Hematopoietic multipotent progenitor cell treated with erythropoietin and hydrocortisone succinate and interleukin-3 and kit ligand, for 6 days (in vitro differentiated cells): ENCODE results near the gene TMEM134.
"Not testable (repeated sequence)": the region's sequence is repeated elsewhere in the genome, so short reads cannot be mapped to it uniquely, and the experiment has no call there.

ENCODE experiments used
- DNase-seq: peaks from one replicate; pipeline ENCODE4 v3.0.0-alpha.2; 2015

TMEM134 gene

DNA sequence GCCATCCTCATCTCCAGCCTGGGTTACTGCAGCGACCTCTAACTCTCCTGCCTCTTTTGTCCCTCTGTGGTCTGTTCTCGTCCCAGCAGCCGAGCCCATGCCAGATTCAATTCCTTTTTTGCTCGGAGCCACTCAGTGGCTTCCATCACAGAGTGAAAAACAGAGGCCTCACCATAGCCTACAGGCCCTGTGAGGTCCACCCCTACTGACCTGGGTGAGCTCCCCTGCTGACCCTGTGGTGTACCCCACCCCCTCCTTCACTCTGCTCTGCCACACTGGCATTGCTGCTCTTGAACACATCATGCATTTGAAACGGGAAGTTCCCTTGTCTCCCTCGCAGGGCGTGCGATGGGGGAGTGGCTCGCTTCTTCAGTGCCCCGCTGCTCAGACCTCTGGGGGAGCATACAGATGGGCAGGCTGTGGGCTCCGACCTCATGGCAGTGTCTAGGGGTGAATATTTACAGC, 15.8 kb upstream of the TMEM134 start:
- peak; percentile 69 for DNase-seq

DNA sequence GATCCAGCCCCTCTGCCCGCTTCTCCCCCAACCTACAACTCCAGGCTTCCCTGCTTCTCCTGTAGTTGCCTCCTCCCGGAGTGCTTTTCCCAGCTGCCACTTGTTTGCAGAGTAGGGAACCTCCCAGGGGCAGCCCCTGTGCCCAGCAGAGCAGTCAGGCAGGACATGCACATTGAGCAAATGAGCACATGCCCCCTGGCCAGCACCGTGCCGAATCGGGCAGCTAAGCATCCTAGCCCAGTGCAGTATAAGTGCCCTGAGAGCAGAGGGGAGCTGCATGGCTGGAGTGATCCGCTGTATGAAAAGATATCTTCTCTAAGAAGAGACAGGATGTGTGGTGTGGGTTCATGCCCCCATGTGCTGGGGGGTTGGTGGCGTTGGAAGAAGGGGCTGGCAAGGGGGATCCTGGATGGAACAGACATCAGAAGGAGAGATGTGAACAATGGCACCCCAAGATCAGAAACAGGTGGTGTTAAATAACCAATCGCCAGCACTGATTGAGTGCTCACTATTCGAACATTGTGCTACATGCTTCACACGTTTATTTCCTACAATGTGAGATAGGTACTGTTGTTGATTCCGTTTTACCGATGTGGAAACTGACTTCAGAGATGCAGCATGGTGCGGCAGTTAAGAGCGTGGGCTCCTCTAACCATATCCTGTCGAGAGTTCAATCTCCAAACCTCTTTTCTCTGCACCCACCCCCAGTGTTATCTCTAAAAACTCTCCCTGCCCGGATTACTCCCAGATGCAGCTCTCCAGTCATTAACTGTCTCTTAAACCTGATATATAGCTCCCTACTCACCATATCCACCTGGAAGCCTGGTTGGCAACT, 15.0 kb upstream of the TMEM134 start:
- peak; percentile 31 for DNase-seq

DNA sequence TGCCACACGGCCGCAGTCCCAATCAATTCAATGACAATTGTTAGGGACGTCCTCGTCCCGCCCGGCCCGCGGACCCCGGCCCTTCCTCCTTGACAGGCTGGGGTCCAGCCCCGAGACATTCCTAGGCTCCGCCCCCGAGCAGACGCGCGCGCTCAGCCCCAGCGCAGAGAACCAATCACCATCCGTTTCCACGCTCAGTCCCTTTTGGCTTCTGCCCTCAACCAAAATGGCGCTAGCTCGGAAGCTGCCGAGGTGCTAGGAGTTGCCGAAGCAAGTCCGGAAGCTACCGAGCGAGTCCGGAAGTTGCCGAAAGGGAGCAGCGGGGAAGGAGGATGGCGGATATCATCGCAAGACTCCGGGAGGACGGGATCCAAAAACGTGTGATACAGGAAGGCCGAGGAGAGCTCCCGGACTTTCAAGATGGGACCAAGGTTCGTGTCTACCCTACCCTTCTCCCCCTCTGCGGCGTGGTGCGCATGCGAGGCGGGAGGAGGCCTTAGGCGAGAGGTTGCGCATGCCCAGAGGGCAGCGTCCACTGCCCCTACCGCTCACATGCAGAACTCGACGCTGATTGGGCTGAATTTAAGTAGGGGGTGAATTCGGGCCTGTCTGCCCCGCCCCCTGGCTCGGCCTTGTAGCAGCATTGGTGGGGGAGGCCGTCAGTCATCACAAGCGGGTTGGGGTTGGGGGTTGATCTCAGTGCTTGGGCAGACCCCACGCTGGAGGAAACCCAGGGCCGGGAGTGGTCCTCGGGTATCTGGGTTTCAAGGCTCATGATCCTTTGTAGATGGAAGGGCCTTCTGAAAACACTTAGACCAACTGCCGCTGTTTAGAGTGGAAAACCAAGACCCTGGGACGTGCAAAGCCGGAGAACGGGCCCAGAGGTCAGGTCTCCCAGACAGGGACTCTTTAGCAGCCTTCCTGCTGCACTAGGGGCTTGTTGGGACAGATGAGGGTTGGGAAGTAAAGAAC, 14.1 kb upstream of the TMEM134 start, which contains the start of gene AIP:
AIP (plus strand) TSS at position 200 of the 972 bp plus-strand sequence; CDS start at position 333, 133 bp downstream.
- DNase-seq = peak; percentile 99

DNA sequence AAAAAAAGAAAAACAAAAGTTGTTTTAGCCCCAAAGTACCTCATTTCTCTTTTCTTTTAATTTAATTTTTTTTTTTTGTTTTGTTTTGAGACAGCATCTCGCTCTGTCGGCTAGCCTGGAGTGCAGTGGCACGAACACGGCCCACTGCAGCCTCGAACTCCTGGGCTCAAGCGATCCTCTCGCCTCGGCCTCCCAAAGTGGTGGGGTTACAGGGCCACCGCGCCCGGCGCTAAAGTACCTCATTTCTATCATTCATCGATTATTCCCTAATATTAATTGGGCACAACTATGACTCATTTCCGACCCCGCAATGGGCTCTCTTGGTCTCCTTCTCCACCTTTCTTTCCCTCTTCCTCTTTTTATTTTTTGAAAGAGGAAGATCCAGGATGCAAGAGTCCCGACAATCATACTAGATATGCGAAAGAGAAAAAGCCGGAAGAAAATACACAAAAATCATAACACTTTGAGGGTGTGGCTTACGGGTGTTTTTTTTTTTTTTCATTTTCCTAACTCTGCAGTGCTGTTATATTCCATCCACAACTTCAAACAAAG, 13.3 kb upstream of the TMEM134 start:
- no peak for DNase-seq

DNA sequence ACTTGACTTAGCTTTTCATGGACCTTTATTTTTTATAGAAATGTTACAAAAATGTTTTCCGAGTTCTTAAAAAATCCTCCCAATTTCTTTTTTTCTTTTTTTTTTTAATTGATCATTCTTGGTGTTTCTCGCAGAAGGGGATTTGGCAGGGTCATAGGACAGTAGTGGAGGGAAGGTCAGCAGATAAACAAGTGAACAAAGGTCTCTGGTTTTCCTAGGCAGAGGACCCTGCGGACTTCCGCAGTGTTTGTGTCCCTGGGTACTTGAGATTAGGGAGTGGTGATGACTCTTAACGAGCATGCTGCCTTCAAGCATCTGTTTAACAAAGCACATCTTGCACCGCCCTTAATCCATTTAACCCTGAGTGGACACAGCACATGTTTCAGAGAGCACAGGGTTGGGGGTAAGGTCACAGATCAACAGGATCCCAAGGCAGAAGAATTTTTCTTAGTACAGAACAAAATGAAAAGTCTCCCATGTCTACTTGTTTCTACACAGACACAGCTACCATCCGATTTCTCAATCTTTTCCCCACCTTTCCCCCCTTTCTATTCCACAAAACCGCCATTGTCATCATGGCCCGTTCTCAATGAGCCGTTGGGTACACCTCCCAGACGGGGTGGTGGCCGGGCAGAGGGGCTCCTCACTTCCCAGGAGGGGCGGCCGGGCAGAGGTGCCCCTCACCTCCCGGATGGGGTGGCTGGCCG, 8.4 kb upstream of the TMEM134 start:
- not testable (repeated sequence) for DNase-seq

DNA sequence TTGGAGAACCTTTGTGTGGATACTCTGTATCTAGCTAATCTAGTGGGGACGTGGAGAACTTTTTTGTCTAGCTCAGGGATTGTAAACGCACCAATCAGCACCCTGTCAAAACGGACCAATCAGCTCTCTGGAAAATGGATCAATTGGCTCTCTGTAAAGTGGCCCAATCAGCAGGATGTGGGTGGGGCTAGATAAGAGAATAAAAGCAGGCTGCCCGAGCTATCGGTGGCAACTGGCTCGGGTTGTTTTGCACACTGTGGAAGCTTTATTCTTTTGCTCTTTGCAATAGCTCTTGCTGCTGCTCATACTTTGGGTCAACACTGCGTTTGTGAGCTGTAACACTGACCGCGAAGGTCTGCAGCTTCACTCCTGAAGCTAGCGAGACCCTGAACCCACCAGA, 7.6 kb upstream of the TMEM134 start:
- DNase-seq = not testable (repeated sequence)

DNA sequence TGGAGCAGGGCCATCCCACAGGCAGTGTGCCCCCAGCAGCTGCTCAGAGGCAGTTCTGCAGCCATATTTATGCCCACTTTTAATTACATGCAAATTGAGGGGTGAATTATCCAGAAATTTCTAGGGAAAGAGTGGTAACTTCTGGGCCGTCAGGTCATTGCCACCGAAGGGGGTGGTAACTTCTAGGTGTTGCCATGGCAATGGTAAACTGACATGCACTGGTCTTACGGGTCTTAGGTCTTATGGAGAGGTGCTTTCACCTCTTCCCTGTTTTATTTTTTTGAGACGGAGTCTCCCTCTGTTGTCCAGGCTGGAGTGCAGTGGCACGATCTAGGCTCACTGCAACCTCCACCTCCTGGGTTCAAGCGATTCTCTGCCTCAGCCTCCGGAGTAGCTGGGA, 3.8 kb upstream of the TMEM134 start:
- DNase-seq = no peak

DNA sequence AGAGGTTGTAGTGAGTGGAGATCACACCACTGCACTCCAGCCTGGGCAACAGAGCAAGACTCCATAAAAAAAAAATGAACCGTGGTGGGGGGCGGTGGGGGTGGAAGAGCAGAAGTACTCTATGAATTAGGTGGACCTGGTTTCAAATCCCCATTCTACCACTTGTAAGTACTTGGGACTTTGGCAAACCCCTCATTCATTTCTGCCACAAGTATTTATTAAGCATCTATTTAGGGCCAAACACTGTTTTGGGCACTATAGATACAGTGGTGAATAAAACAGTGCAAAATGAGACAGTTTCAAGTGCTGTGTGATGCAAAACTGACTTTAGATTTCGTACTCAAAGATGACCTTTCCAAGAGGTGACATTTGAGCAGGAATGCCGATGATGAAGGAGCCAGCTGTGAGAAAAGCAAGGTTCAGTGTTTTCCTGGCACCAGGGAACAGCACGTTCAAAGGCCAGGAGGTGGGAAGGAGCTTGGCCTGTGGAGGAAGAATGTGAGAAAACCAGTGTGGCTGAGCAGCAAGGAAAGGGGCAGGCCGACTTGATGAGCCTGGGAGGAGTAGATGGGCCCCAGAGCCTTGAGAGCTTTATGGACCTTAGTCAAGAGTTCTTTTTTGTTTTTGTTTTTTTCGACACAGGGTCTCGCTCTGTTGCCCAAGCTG, 1.4 kb upstream of the TMEM134 start:
- no peak for DNase-seq

DNA sequence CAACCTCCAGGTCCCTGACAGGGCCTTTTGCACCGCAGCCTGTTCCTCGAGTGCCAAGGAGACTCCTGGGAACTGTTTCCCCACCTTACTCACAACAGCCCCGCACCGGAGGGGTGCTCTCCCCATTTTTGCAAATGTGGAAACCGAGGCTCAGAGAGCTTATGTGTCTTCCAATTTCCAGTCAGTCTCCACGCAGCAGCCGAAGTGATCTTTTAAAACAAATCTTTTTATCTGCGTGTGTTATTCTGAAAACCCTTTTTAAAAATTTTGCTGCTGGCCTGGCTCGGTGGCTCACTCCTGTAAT, 409 bp upstream of the TMEM134 start:
- no peak for DNase-seq

DNA sequence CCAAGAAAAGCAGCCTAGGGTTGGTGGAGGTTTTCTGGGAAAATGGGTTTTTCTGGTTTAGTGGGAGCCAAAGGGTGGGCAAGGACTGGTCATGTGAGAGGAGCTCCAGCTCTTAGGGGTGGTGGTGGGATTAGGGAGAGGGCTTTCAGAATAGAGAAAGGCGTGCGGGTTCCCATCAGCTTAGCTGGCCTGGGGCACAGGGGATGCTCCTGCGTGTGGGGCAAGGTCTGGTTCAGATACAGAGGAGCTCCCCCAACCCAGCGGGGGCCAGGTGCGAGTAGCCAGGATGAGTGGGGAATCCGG, 644 bp downstream of the TMEM134 start:
- DNase-seq = no peak

DNA sequence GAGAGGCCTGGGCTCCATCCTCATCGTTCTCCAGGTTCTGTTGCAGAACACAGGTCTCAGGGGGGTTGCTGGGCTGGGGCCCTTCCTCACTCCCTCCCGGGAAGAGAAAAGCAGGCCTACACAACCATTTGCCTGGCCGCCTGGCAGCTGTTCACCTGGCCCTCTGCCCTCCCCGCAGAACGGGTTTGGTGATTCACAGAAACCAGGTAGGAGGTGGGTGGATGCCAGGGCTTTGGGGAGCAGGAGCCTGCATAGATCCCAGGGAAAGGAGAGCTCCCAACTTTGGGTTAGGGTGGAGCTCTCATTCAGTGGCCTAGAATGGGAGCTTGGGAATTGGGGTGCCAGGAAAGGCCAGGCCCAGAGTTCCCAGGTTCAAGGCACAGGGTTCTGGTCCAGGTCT, 995 bp downstream of the TMEM134 start:
- DNase-seq = no peak

DNA sequence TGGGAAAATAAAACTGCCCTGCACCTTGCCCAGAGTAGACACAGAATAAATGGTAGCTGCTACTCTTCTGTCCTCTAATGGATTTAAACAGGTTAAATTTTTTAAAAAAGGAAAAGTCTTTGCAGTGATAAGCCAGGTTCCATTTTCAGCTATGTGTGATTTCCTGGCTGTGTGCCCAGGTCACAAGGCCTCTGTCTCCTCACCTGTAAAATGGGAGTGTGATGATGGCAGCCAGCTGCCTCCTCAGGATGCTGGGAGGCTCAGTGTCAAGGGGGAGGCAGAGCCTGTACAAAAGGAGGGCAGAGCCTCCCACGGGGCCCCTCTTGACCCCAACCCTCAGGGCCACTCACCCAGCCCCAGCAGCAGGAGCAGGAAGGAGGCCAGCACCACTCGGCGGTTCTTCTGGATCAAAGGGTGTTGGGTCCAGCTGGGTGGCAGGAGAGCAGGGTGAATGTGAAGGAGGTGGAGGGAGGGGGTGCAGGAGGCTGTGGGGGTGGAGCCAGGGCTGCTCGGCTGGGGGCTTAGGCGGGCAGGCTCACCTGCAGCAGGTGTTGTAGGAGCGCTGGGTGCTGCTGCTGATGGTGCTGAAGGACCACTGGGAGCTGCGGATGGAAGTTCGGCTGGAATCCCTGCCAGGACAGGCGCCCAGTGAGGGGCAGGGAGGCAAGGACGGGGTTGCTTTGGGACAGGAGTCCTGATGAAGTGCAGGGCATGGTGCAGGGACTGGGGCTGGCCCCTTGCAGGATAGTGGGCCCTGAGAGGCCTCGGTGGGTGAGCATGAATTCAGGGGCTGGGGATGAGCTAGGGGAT, 1.9 kb downstream of the TMEM134 start:
- DNase-seq = no peak

DNA sequence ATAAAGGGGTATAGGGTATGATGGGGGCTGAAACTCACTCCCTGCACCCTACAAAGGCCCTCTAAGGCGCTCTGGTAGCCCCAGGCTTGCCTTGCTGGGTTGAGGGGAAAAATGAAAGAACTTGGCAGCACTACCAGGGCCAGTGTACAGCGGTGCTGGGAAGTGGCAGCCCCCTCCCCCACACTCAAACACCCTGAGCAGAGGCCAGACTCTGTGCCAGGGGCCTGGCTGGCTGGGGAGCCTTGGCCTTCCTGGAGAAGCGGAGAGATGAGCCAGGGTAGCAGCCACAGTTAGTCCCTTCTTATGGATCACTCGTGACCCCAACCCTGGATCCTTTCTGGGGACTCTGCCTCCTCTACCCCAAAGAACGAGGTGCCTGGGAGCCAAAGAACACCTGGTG, 2.7 kb downstream of the TMEM134 start:
- DNase-seq = no peak

DNA sequence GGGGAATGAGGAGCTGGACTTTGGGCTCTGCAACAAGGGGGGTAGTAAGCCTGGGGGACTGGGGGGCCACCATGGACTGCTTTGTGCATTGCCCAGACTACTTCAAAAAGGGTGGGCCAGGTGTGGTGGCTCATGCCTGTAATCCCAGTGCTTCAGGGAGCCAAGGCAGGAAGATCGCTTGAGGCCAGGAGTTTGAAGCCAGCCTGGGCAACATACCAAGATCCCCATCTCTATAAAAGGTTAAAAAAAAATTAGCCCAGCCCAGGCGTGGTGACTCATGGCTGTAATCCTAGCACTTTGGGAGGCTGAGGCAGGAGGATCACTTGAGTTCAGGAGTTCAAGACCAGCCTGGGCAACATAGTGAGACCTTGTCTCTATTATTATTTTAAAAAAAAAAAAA, 3.5 kb downstream of the TMEM134 start:
- peak; percentile 47 for DNase-seq

DNA sequence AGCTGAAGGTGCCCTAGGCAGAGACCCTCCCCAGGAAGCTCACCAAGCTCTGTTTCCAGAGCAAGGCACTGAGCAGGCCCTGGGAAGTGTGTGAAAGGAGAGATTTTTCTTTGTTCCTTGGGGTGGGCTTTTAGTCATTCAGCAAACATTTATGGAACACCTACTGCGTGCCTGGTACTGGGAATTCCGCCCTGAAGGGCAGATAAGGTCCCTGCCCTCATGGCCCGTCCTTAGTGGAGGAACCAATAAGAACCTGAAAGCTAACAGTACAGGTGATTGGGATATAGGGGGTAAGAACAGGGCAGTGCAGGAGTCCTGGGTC, 3.9 kb downstream of the TMEM134 start:
- peak; percentile 22 for DNase-seq

DNA sequence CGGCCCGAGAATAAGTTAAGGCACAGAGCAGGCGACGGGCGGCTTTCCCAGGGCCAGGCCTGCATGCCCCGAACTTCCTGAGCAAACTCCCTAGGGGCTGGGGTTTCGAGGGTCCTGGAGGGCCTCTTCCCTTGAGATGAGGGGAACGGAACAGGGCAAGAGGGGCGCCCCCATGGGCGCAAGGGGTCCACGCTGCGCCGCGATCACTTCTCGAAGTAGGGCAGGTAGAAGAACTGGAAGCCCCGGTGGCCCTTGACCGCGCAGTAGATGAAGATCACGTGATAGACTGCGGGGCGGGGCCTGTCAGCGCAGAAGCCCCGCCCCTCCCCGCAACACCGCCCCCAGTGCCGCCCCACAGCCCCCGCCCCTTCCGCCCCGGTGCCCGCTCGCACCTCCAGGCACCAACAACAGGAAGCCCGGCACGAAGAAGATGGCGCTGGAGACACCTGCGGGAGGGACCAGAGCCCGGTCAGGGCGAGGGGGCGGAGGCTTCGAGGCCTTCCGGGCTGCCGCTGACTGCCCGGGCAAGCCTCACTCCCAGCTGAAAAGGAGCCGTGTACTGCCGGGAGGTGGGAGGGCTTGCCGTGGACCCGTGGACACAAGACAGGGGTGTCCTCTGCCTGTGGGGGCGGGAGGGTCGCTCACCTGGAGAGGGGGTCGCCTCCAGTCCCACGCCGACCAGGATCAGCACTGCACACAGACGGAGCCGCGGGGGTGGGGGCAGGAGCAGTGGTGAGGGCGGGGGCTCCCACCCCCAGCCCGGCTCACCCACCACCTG, 4.5 kb downstream of the TMEM134 start:
- peak; percentile 95 for DNase-seq

DNA sequence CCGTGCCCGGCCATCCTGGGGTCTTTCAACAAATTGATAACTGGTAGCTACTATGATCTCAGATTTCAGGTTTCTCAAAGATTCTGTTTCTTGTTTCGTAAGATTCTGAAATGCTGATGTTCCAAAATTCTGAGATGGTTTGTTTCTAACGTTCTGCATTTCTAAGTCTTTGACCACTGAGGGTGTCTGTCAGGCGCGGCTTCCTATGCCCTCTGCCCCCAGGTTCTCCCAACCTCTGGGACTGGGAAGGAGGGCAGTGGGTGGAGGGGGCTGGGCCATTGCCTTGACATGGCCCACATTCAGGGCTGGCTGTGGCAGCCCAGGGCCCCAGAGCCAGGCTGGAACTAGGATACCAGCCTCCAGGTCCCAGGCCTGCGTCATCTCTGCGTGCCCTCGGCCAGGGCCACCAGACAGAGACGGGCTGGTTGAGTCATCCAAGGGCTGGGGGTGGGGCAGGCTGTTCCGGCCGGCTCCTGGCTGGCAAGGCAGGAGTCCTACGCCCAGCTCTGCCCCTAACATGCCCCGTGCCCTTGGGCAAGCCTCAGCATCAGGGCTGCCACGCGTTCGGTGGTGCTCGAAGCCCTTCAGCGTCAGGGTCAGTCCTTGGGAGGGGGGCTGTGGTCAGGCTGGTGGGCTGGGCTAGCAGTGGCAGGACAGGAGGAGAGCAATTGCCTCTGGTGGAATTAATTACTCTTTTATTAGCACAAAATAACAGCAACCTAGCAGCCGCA, 5.2 kb downstream of the TMEM134 start:
- DNase-seq = peak; percentile 39

DNA sequence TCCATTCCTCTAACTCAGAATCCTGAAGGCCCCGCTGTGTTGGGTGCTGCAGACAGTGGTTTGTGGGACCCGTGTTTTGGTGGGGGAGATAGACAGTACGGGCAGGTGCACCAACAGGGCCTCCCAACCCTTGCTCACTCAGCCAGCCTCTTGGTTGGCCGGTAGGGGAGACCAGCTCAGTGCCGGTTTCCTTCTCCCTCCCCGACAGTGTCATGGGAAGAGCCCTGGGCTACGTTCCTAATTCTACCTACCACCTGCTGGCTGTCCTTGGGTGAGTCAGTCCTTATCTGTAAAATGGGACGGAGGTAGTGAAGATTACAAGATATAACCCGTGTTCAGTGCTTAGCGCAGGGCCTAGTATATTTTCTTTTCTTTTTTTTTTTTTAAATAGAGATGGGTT, 5.9 kb downstream of the TMEM134 start:
- no peak for DNase-seq

DNA sequence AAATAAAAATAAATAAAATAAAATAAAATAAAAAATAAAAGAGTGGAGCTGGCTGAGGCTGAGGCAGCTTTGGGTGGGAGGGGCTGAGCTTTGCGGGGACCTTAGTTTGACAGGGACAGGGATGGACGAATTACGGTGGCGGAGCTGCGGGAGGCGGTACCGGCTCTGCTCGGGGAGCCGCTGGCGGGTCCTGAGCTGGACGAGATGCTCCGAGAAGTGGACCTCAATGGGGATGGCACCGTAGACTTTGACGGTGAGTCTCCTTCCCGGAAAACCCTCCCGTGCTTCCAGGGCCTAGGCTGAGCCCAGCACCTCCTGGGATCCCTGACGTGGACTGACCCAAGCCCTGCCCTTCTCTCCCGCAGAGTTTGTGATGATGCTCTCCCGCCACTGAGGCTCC, 10.8 kb downstream of the TMEM134 start:
- DNase-seq = no peak

DNA sequence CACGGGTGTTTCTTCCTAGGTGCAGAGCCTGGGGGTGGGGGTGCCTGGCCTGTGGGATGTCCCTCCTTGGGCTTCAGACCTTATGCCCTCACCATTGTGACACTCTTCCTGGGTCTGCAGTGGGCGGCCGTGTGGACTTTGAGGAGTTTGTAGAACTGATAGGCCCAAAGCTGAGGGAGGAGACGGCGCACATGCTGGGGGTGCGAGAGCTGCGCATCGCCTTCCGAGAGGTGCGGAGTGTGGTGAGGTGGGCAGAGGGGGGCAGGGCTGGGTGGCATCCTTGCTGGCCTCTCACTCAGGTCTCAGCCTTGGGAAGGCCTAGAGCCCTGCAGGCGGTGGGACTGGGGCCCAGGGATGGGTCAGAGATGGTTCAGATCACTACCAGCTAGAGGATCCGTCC, 11.6 kb downstream of the TMEM134 start:
- no peak for DNase-seq
